K562 (cell line): ENCODE results near the gene DHRS11. TPM values are rescaled to one million over a fixed set of nuclear protein-coding genes. Genes with fewer than 3 reads are reported as not detected.

ENCODE experiments used
- ETV5 ChIP-seq: sonication (generic); formaldehyde crosslinking; IDR thresholded peaks from 2 replicates; pipeline ENCODE4 v1.4.0; 2020; ENCODE audit warnings: low read depth, mild to moderate bottlenecking, missing genetic modification reagents
- ETV6 ChIP-seq, 3 experiments: fragments of 150-350 bp in 1 of 3; sonication (generic) in 1 of 3; formaldehyde crosslinking in 1 of 3; IDR thresholded peaks; 2 replicates each; pipeline versions ENCODE4 v1.6.1 to v1.8.0; 2014 to 2022; ENCODE audit warnings: borderline replicate concordance in 2 of 3, low read depth in 2 of 3, antibody characterized with exemption in 1 of 3, low read length in 1 of 3, mild to moderate bottlenecking in 1 of 3, missing genetic modification reagents in 1 of 3
- HES1 ChIP-seq: fragments of 450-650 bp; IDR thresholded peaks from 2 replicates; pipeline ENCODE4 v1.6.1; 2016; ENCODE audit warnings: low read depth, mild to moderate bottlenecking, moderate library complexity
- HMGN3 ChIP-seq: IDR thresholded peaks from 2 replicates; pipeline ENCODE4 v1.6.1; 2011; ENCODE audit warnings: borderline replicate concordance, low read depth, mild to moderate bottlenecking, mixed read lengths, low read length; ENCODE audit not compliant: insufficient read length; ENCODE audit errors: extremely low read depth
- NR0B1 ChIP-seq: fragments of 450-650 bp; IDR thresholded peaks from one replicate; pipeline ENCODE4 v1.6.1; 2018; ENCODE audit warnings: mild to moderate bottlenecking, moderate library complexity; ENCODE audit not compliant: partially characterized antibody
- PTRF ChIP-seq: fragments of 450-650 bp; IDR thresholded peaks from 2 replicates; pipeline ENCODE4 v1.6.1; 2016; ENCODE audit warnings: mild to moderate bottlenecking, missing genetic modification characterization, missing compliant biosample characterization
- RBFOX2 ChIP-seq: fragments of 200-400 bp; formaldehyde crosslinking; IDR thresholded peaks from 2 replicates; pipeline ENCODE4 v1.6.1; 2017; ENCODE audit warnings: low read depth, mild to moderate bottlenecking, low read length, moderate library complexity
- RUNX1 ChIP-seq: sonication (generic); IDR thresholded peaks from 2 replicates; pipeline ENCODE4 v1.6.1; 2016; ENCODE audit warnings: antibody characterized with exemption, low read depth
- SMARCE1 ChIP-seq: fragments of 450-650 bp; IDR thresholded peaks from 2 replicates; pipeline ENCODE4 v1.7.1; 2016; ENCODE audit warnings: mild to moderate bottlenecking
- U2AF1 ChIP-seq: fragments of 200-400 bp; formaldehyde crosslinking; optimal IDR thresholded peaks from 2 replicates; pipeline ENCODE3; 2017; ENCODE audit warnings: mild to moderate bottlenecking, low read depth, low read length, moderate library complexity
- ZBTB1 ChIP-seq: sonication (generic); formaldehyde crosslinking; IDR thresholded peaks from 2 replicates; pipeline ENCODE4 v1.8.1; 2023; ENCODE audit warnings: missing genetic modification reagents, low read depth, mild to moderate bottlenecking, borderline replicate concordance
- ZNF318 ChIP-seq, 2 experiments: fragments of 450-650 bp; IDR thresholded peaks; 2 replicates each; pipeline ENCODE4 v1.6.1; 2016; ENCODE audit warnings: mild to moderate bottlenecking in 2 of 2, borderline replicate concordance in 1 of 2, low read depth in 1 of 2, moderate library complexity in 1 of 2
- ZNF75A ChIP-seq: fragments of 450-650 bp; formaldehyde crosslinking; IDR thresholded peaks from 2 replicates; pipeline ENCODE4 v1.4.0; 2020; ENCODE audit warnings: mild to moderate bottlenecking
- ZNF764 ChIP-seq: fragments of 250-450 bp; sonication (Bioruptor Pico); IDR thresholded peaks from 2 replicates; pipeline ENCODE4 v1.4.0; 2020; ENCODE audit warnings: low read depth, mild to moderate bottlenecking, moderate library complexity
- polyA plus RNA-seq, 8 experiments: library from polyadenylated mRNA; depleted of rRNA in 4 of 8; stranded (reverse) in 5 of 8; unstranded in 3 of 8; fragments of >200 nt; fragmentation: Nextera tagmentation in 2 of 8; fragmentation: Illumina TruSeq in 1 of 8; extraction: Ambion mirVana in 2 of 8; extraction: Trizol in 1 of 8; gene quantifications; 2 replicates each; pipeline versions ENCODE4 v1.2.1 to v1.2.3, GENCODE V29; 2011 to 2014; ENCODE audit warnings: inconsistent platforms in 1 of 8, missing spikeins in 1 of 8
- total RNA-seq, 7 experiments: library from RNA; depleted of rRNA in 6 of 7; stranded (reverse); fragments of >200 nt in 6 of 7; fragmentation: Illumina TruSeq in 2 of 7; extraction: Trizol in 2 of 7; gene quantifications; 2 replicates each; pipeline versions ENCODE4 v1.2.1 to v1.2.3, GENCODE V29; 2011 to 2021; ENCODE audit warnings: low replicate concordance in 1 of 7

Gene DHRS11
- total and polyA plus RNA-seq, 9 of the 15 experiments (the other 6 are each of a cell fraction or from before 2014, with no cell fraction given), result 15.2 to 123 (median 59.8) TPM

- TF ChIP-seq NR0B1 (no peak), ZNF318 (IDR thresholded peaks at IDR 0.05; ENCODE audit: borderline replicate concordance in 1 of 2, low read depth in 1 of 2) (0 out of 4 replicates have a peak, but pooled peaks of 1 of the 2 experiments have one; percentile 53), RBFOX2 (peak; percentile 92), PTRF (no peak), RUNX1 (peak; percentile 18; the same call in 1 of the 2 replicates), ETV6 (IDR thresholded peaks at IDR 0.05; ENCODE audit: borderline replicate concordance in 1 of 2, low read depth in 2 of 2, low read length in 1 of 2) (no peak), ETV6 (CRISPR knock-in tag; IDR thresholded peaks at IDR 0.05; ENCODE audit: borderline replicate concordance) (no peak), HMGN3 (peak; percentile 87), ZNF75A (CRISPR knock-in tag) (no peak), SMARCE1 (0 out of 2 replicates have a peak, but pooled peaks have one; percentile 26), ZNF764 (CRISPR knock-in tag) (no peak), ZBTB1 (CRISPR knock-in tag) (no peak), U2AF1 (peak; percentile 86), HES1 (no peak), ETV5 (CRISPR knock-in tag) (0 out of 2 replicates have a peak, but pooled peaks have one; percentile 21)
These were observed 45.9 kb upstream of the DHRS11 start (continued) for GRCh38 chr17:36545465-36546417.
